ENCODE results near the gene MKLN1. TPM values are rescaled to one million over a fixed set of nuclear protein-coding genes. Genes with fewer than 3 reads are reported as not detected.

MKLN1 gene
- total RNA-seq, 2 donors from 2014 or later: 27.4 to 28.5 TPM

- Histone ChIP-seq H3K27ac (no peak overlapping the region), H3K36me3 (no peaks in the 10 kb centered on the region), H3K4me1 (peaks cover 0 to 21% of the 10 kb centered on the region in 2 donors), H3K9me3 (no peaks in the 10 kb centered on the region), H3K4me3 (no peak overlapping the region), H3K27me3 (no peaks in the 10 kb centered on the region)
- DNase-seq (ENCODE audit: low spot score): no peak
- TF ChIP-seq CTCF (IDR thresholded peaks at IDR 0.05): no peak
Measured at GRCh38 chr7:131342864-131343442, 15.3 kb downstream of the MKLN1 start.

GRCh38 chr7:131346885-131347592, 19.4 kb downstream of the MKLN1 start:
- Histone ChIP-seq H3K4me1 (peaks cover 0 to 22% of the 10 kb centered on the region in 2 donors), H3K36me3 (no peaks in the 10 kb centered on the region), H3K4me3 (no peak overlapping the region), H3K27ac (no peak overlapping the region), H3K27me3 (no peaks in the 10 kb centered on the region), H3K9me3 (no peaks in the 10 kb centered on the region)
- TF ChIP-seq CTCF (IDR thresholded peaks at IDR 0.05): no peak
- no peak for DNase-seq (ENCODE audit: low spot score)

GRCh38 chr7:131352032-131352431, 24.4 kb downstream of the MKLN1 start:
- no peak for DNase-seq (ENCODE audit: low spot score)
- H3K27me3 ChIP-seq: no peaks in the 10 kb centered on the region
- no peak overlapping the region for H3K4me3 ChIP-seq
- no peak overlapping the region for H3K27ac ChIP-seq
- no peaks in the 10 kb centered on the region for H3K9me3 ChIP-seq
- TF ChIP-seq CTCF (IDR thresholded peaks at IDR 0.05): no peak
- H3K4me1 ChIP-seq: peaks cover 0 to 38% of the 10 kb centered on the region in 2 donors
- no peaks in the 10 kb centered on the region for H3K36me3 ChIP-seq

- no peak for DNase-seq (ENCODE audit: low spot score)
- TF ChIP-seq CTCF (IDR thresholded peaks at IDR 0.05): no peak
- Histone ChIP-seq H3K27ac (no peak overlapping the region), H3K27me3 (no peaks in the 10 kb centered on the region), H3K4me1 (peaks cover 0 to 38% of the 10 kb centered on the region in 2 donors), H3K9me3 (no peaks in the 10 kb centered on the region), H3K4me3 (no peak overlapping the region), H3K36me3 (no peaks in the 10 kb centered on the region)
Measured at GRCh38 chr7:131354390-131354789, 26.7 kb downstream of the MKLN1 start.

- no peak for DNase-seq (ENCODE audit: low spot score)
- no peak for TF ChIP-seq CTCF (IDR thresholded peaks at IDR 0.05)
- peaks cover 0 to 44% of the 10 kb centered on the region in 2 donors for H3K4me1 ChIP-seq
- H3K9me3 ChIP-seq: no peaks in the 10 kb centered on the region
- H3K4me3 ChIP-seq: no peak overlapping the region
- H3K27me3 ChIP-seq: no peaks in the 10 kb centered on the region
- H3K36me3 ChIP-seq: no peaks in the 10 kb centered on the region
- no peak overlapping the region for H3K27ac ChIP-seq
Measured at GRCh38 chr7:131355917-131356777, 28.5 kb downstream of the MKLN1 start.
